Loucy (cell line): ENCODE measurements around the gene GABRG3.

ENCODE experiments used
- H2AFZ ChIP-seq: fragments of 200-600 bp; sonication (generic); 2 replicates; pipeline ENCODE4 v1.6.0; 2016; ENCODE audit warnings: antibody characterized with exemption, mild to moderate bottlenecking, low read length, moderate library complexity
- H3F3A ChIP-seq: fragments of 200-600 bp; 2 replicates; pipeline ENCODE4 v1.6.0; 2016; ENCODE audit warnings: antibody characterized with exemption, low read depth, mild to moderate bottlenecking
- H3K27me3 ChIP-seq: fragments of 200-600 bp; sonication (generic); 2 replicates; pipeline ENCODE4 v1.6.1; 2014; ENCODE audit warnings: low read length, mild to moderate bottlenecking; ENCODE audit not compliant: insufficient read depth, poor library complexity, severe bottlenecking
- H3K36me3 ChIP-seq: fragments of 200-600 bp; sonication (generic); 2 replicates; pipeline ENCODE4 v1.6.1; 2016; ENCODE audit warnings: low read length; ENCODE audit not compliant: insufficient read depth
- H3K4me1 ChIP-seq: fragments of 200-600 bp; sonication (generic); 2 replicates; pipeline ENCODE4 v1.5.1; 2014; ENCODE audit warnings: low read length, mild to moderate bottlenecking; ENCODE audit not compliant: insufficient read depth, poor library complexity, severe bottlenecking
- H3K4me2 ChIP-seq: fragments of 200-600 bp; sonication (generic); 2 replicates; pipeline ENCODE4 v1.6.0; 2014; ENCODE audit warnings: antibody characterized with exemption, low read length, low read depth, mild to moderate bottlenecking; ENCODE audit not compliant: poor library complexity, severe bottlenecking
- H3K4me3 ChIP-seq: fragments of 200-600 bp; sonication (generic); 2 replicates; pipeline ENCODE4 v1.5.1; 2014; ENCODE audit warnings: low read length, mild to moderate bottlenecking, mixed read lengths; ENCODE audit not compliant: poor library complexity, severe bottlenecking
- H3K79me2 ChIP-seq: fragments of 200-600 bp; sonication (generic); 2 replicates; pipeline ENCODE4 v1.6.1; 2014; ENCODE audit warnings: low read length; ENCODE audit not compliant: insufficient read depth
- H3K9ac ChIP-seq: fragments of 200-600 bp; sonication (generic); 2 replicates; pipeline ENCODE4 v1.6.0; 2014; ENCODE audit warnings: mild to moderate bottlenecking, low read depth, low read length, moderate library complexity; ENCODE audit not compliant: poor library complexity, severe bottlenecking
- H3K9me2 ChIP-seq: fragments of 200-600 bp; sonication (generic); replicated peaks from 2 replicates; pipeline ENCODE4 v1.6.1; 2016; ENCODE audit warnings: low read depth, low read length, mixed read lengths
- H3K9me3 ChIP-seq: fragments of 200-600 bp; sonication (generic); 2 replicates; pipeline ENCODE4 v1.6.1; 2014; ENCODE audit warnings: mild to moderate bottlenecking, antibody characterized with exemption, low read length, low read depth; ENCODE audit not compliant: insufficient read depth
- H4K20me1 ChIP-seq: fragments of 200-600 bp; sonication (generic); 2 replicates; pipeline ENCODE4 v1.6.0; 2014; ENCODE audit warnings: antibody characterized with exemption, low read length, mild to moderate bottlenecking; ENCODE audit not compliant: insufficient read depth, poor library complexity, severe bottlenecking
- CTCF ChIP-seq: fragments of 200-600 bp; sonication (generic); conservative IDR thresholded peaks from 2 replicates; pipeline ENCODE4 v1.5.1; 2014; ENCODE audit warnings: mild to moderate bottlenecking, antibody characterized with exemption, low read length
- EZH2phosphoT487 ChIP-seq: fragments of 200-600 bp; IDR thresholded peaks from 2 replicates; pipeline ENCODE4 v1.6.1; 2018; ENCODE audit warnings: antibody characterized with exemption, mild to moderate bottlenecking, moderate library complexity, borderline replicate concordance

Gene GABRG3

GRCh38 chr15:27582726-27583410 is 611.9 kb downstream of the GABRG3 start:
- TF ChIP-seq EZH2phosphoT487 (no peak), CTCF (no peak)
- Histone ChIP-seq H3K27me3 (no peaks in the 10 kb centered on the region), H3F3A (no peaks in the 10 kb centered on the region), H3K9me2 (no peaks in the 10 kb centered on the region), H3K4me2 (no peak overlapping the region), H3K9ac (no peak overlapping the region), H3K36me3 (no peaks in the 10 kb centered on the region), H3K9me3 (no peaks in the 10 kb centered on the region), H4K20me1 (no peaks in the 10 kb centered on the region), H3K79me2 (no peaks in the 10 kb centered on the region), H3K4me1 (no peaks in the 10 kb centered on the region), H3K4me3 (no peak overlapping the region), H2AFZ (no peak overlapping the region)

GRCh38 chr15:27583651-27584050 is 612.7 kb downstream of the GABRG3 start:
- no peaks in the 10 kb centered on the region for H3K79me2 ChIP-seq

GRCh38 chr15:27585041-27585640 is 614.2 kb downstream of the GABRG3 start:
- H2AFZ ChIP-seq = no peak overlapping the region
- H3K9me2 ChIP-seq = no peaks in the 10 kb centered on the region
- H3K36me3 ChIP-seq = no peaks in the 10 kb centered on the region
- no peaks in the 10 kb centered on the region for H3K27me3 ChIP-seq
- H3F3A ChIP-seq = no peaks in the 10 kb centered on the region
- no peaks in the 10 kb centered on the region for H3K9me3 ChIP-seq
- no peak for TF ChIP-seq CTCF
- no peak for TF ChIP-seq EZH2phosphoT487
- no peak overlapping the region for H3K4me2 ChIP-seq
- H3K79me2 ChIP-seq = no peaks in the 10 kb centered on the region
- H4K20me1 ChIP-seq = no peaks in the 10 kb centered on the region
- no peaks in the 10 kb centered on the region for H3K4me1 ChIP-seq
- H3K9ac ChIP-seq = no peak overlapping the region
- no peak overlapping the region for H3K4me3 ChIP-seq

More at GRCh38 chr15:27583651-27584050, 612.7 kb downstream of the GABRG3 start:
- TF ChIP-seq EZH2phosphoT487 (no peak), CTCF (no peak)
- Histone ChIP-seq H3K36me3 (no peaks in the 10 kb centered on the region), H3K4me1 (no peaks in the 10 kb centered on the region), H3K9me2 (no peaks in the 10 kb centered on the region), H3K9ac (no peak overlapping the region), H3K27me3 (no peaks in the 10 kb centered on the region), H3K4me3 (no peak overlapping the region), H3K4me2 (no peak overlapping the region), H2AFZ (no peak overlapping the region), H4K20me1 (no peaks in the 10 kb centered on the region), H3K9me3 (no peaks in the 10 kb centered on the region), H3F3A (no peaks in the 10 kb centered on the region)
